GM23338 (cell line): ENCODE measurements around the gene C2CD4D. TPM values are rescaled to one million over a fixed set of nuclear protein-coding genes. Genes with fewer than 3 reads are reported as not detected.

Experiments used
- ATAC-seq: fragments of 200-7000 bp; cut with Tn5 transposase; 3 replicates; pipeline ENCODE4 v1.9.1; 2020
- DNase-seq: peaks from one replicate; pipeline ENCODE4 v3.0.0-alpha.2; 2015; ENCODE audit warnings: low spot score
- H2AFZ ChIP-seq: fragments of 200-600 bp; sonication (generic); 2 replicates; pipeline ENCODE4 v1.8.0; 2016; ENCODE audit warnings: antibody characterized with exemption, mild to moderate bottlenecking, moderate library complexity
- H3F3A ChIP-seq: fragments of 200-600 bp; sonication (generic); replicated peaks from 2 replicates; pipeline ENCODE4 v1.8.0; 2017; ENCODE audit warnings: antibody characterized with exemption, mixed run types, low read depth
- H3K27ac ChIP-seq: fragments of 200-600 bp; sonication (generic); 2 replicates; pipeline ENCODE4 v1.6.1; 2016; ENCODE audit warnings: low read depth
- H3K27me3 ChIP-seq: fragments of 200-600 bp; sonication (generic); 2 replicates; pipeline ENCODE4 v1.8.0; 2016; ENCODE audit warnings: mild to moderate bottlenecking, mixed run types, moderate library complexity; ENCODE audit not compliant: insufficient read depth
- H3K36me3 ChIP-seq: fragments of 200-600 bp; sonication (generic); 2 replicates; pipeline ENCODE4 v1.8.0; 2016; ENCODE audit warnings: mild to moderate bottlenecking; ENCODE audit not compliant: insufficient read depth
- H3K4me1 ChIP-seq: fragments of 200-600 bp; sonication (generic); 2 replicates; pipeline ENCODE4 v1.8.0; 2016; ENCODE audit warnings: mild to moderate bottlenecking, moderate library complexity; ENCODE audit not compliant: insufficient read depth
- H3K4me2 ChIP-seq: fragments of 200-600 bp; sonication (generic); 2 replicates; pipeline ENCODE4 v1.7.1; 2017; ENCODE audit warnings: mixed run types
- H3K4me3 ChIP-seq: fragments of 200-600 bp; sonication (generic); 2 replicates; pipeline ENCODE4 v1.6.1; 2016; ENCODE audit warnings: mixed run types
- H3K79me2 ChIP-seq: fragments of 200-600 bp; sonication (generic); replicated peaks from 2 replicates; pipeline ENCODE4 v1.8.0; 2017; ENCODE audit warnings: mild to moderate bottlenecking; ENCODE audit not compliant: insufficient read depth
- H3K9me2 ChIP-seq: fragments of 200-600 bp; sonication (generic); 2 replicates; pipeline ENCODE4 v1.8.0; 2017; ENCODE audit not compliant: insufficient read depth
- H4K20me1 ChIP-seq: fragments of 200-600 bp; sonication (generic); replicated peaks from 2 replicates; pipeline ENCODE4 v1.8.0; 2017; ENCODE audit warnings: mild to moderate bottlenecking; ENCODE audit not compliant: insufficient read depth
- H3K27ac Mint-ChIP-seq: 2 replicates; pipeline ENCODE4 v1.8.0; 2020; ENCODE audit warnings: inconsistent platforms, mild to moderate bottlenecking, moderate library complexity, mixed read lengths
- H3K27me3 Mint-ChIP-seq: 3 replicates; pipeline ENCODE4 v1.8.0; 2022; ENCODE audit warnings: low read depth, mild to moderate bottlenecking, moderate library complexity, mixed read lengths, inconsistent platforms; ENCODE audit not compliant: insufficient read depth, poor library complexity
- H3K36me3 Mint-ChIP-seq: 3 replicates; pipeline ENCODE4 v1.8.0; 2021; ENCODE audit warnings: low read depth, mild to moderate bottlenecking, inconsistent platforms, moderate library complexity, mixed read lengths
- H3K4me1 Mint-ChIP-seq: 3 replicates; pipeline ENCODE4 v1.8.0; 2020; ENCODE audit warnings: mild to moderate bottlenecking, inconsistent platforms, mixed read lengths
- H3K4me3 Mint-ChIP-seq: 3 replicates; pipeline ENCODE4 v1.8.0; 2021; ENCODE audit warnings: moderate library complexity, mild to moderate bottlenecking, inconsistent platforms, mixed read lengths
- H3K9me3 Mint-ChIP-seq: 3 replicates; pipeline ENCODE4 v1.8.0; 2020; ENCODE audit warnings: moderate library complexity, mild to moderate bottlenecking, inconsistent platforms, mixed read lengths
- EZH2 ChIP-seq: fragments of 200-600 bp; sonication (generic); IDR thresholded peaks from one replicate; pipeline ENCODE4 v1.8.0; 2017; ENCODE audit warnings: antibody characterized with exemption, mild to moderate bottlenecking, low read depth; ENCODE audit not compliant: unreplicated experiment
- JUNB ChIP-seq: IDR thresholded peaks from one replicate; pipeline ENCODE4 v1.6.1; 2016; ENCODE audit warnings: antibody characterized with exemption; ENCODE audit not compliant: unreplicated experiment
- NANOG ChIP-seq: IDR thresholded peaks from 2 replicates; pipeline ENCODE4 v1.6.1; 2016; ENCODE audit warnings: antibody characterized with exemption, borderline replicate concordance
- REST ChIP-seq: IDR thresholded peaks from one replicate; pipeline ENCODE4 v1.6.1; 2018; ENCODE audit warnings: antibody characterized with exemption; ENCODE audit not compliant: unreplicated experiment
- ZNF114 ChIP-seq: fragments of 250-450 bp; sonication (Bioruptor Pico); IDR thresholded peaks from 2 replicates; pipeline ENCODE4 v1.5.0; 2020; ENCODE audit warnings: mild to moderate bottlenecking, moderate library complexity
- polyA plus RNA-seq: library from polyadenylated mRNA; unstranded; fragments of >200 nt; fragmentation: Nextera tagmentation; extraction: Ambion mirVana; gene quantifications from 2 replicates; pipeline ENCODE4 v1.2.1, GENCODE V29; 2016
- total RNA-seq: library from RNA; depleted of rRNA; stranded (reverse); fragments of >200 nt; shearing (Covaris generic); gene quantifications from 2 replicates; pipeline ENCODE4 v1.2.3, GENCODE V29; 2014
- TF ChIP-seq, protein P1 (sequence below), 2 experiments: fragments of 200-600 bp in 1 of 2; sonication (generic) in 1 of 2; conservative IDR thresholded peaks; 2 replicates each; pipeline versions ENCODE4 v1.5.1 to v1.6.1; 2016 to 2017; ENCODE audit warnings: antibody characterized with exemption in 2 of 2, low read depth in 2 of 2, mild to moderate bottlenecking in 2 of 2, moderate library complexity in 1 of 2
- TF ChIP-seq, protein P2 (sequence below): IDR thresholded peaks from 2 replicates; pipeline ENCODE4 v1.6.1; 2016; ENCODE audit warnings: antibody characterized with exemption
- TF ChIP-seq, protein P3 (sequence below): fragments of 250-450 bp; sonication (Bioruptor Pico); IDR thresholded peaks from 2 replicates; pipeline ENCODE4 v1.5.0; 2020; ENCODE audit warnings: mild to moderate bottlenecking, moderate library complexity

Gene C2CD4D
- total and polyA plus RNA-seq, 2 experiments from 2014 or later, result 0.35 to 0.82 TPM

DNA sequence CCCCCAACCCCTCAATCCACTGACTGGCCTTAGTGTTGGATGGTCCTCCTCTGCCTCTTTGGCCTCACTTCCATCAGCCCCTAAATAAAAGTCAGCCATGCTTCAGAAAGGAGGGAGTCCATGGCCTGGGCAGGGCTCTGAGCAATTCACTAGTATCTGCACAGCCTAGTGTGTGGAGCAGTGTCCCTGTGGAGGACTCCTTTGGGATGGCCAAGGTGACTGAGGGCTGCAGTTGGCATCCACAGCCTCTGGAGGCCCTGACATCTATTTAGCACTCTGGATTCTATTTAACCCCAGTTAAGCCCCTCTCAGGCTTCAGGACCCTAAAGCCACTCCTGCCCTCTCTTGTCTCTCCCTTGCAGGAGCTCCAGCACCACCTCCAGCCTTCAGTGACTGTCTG lies 10.3 kb upstream of the C2CD4D start (continued):
- TF ChIP-seq REST, result no peak
- no peak for TF ChIP-seq EZH2
- TF ChIP-seq ZNF114, result no peak

GRCh38 chr1:151849126-151849525 lies 9.5 kb upstream of the C2CD4D start:
- Mint-ChIP-seq H3K27me3 (peaks cover 12% of the 10 kb centered on the region), H3K4me3 (no peak overlapping the region), H3K27ac (no peak overlapping the region), H3K4me1 (peaks cover 14% of the 10 kb centered on the region), H3K9me3 (no peaks in the 10 kb centered on the region), H3K36me3 (no peaks in the 10 kb centered on the region; the same call in 2 of the 3 replicates)
- H3K4me3 ChIP-seq, result no peak overlapping the region
- ATAC-seq, result no peak
- H2AFZ ChIP-seq, result no peak overlapping the region
- no peak overlapping the region for H3K4me2 ChIP-seq
- no peaks in the 10 kb centered on the region for H3K36me3 ChIP-seq
- H3K27ac ChIP-seq, result no peak overlapping the region
- no peaks in the 10 kb centered on the region for H3F3A ChIP-seq
- H3K79me2 ChIP-seq, result no peaks in the 10 kb centered on the region
- no peaks in the 10 kb centered on the region for H4K20me1 ChIP-seq
- 0 out of 2 replicates have a peak, but pooled peaks cover 4% of the 10 kb centered on the region for H3K4me1 ChIP-seq
- H3K27me3 ChIP-seq, result no peaks in the 10 kb centered on the region
- H3K9me2 ChIP-seq, result no peaks in the 10 kb centered on the region
- DNase-seq, result no peak
- TF ChIP-seq, protein P1, sequence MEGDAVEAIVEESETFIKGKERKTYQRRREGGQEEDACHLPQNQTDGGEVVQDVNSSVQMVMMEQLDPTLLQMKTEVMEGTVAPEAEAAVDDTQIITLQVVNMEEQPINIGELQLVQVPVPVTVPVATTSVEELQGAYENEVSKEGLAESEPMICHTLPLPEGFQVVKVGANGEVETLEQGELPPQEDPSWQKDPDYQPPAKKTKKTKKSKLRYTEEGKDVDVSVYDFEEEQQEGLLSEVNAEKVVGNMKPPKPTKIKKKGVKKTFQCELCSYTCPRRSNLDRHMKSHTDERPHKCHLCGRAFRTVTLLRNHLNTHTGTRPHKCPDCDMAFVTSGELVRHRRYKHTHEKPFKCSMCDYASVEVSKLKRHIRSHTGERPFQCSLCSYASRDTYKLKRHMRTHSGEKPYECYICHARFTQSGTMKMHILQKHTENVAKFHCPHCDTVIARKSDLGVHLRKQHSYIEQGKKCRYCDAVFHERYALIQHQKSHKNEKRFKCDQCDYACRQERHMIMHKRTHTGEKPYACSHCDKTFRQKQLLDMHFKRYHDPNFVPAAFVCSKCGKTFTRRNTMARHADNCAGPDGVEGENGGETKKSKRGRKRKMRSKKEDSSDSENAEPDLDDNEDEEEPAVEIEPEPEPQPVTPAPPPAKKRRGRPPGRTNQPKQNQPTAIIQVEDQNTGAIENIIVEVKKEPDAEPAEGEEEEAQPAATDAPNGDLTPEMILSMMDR (conservative IDR thresholded peaks at IDR 0.05; ENCODE audit: low read depth in 2 of 2), result no peak
- TF ChIP-seq, protein P2, sequence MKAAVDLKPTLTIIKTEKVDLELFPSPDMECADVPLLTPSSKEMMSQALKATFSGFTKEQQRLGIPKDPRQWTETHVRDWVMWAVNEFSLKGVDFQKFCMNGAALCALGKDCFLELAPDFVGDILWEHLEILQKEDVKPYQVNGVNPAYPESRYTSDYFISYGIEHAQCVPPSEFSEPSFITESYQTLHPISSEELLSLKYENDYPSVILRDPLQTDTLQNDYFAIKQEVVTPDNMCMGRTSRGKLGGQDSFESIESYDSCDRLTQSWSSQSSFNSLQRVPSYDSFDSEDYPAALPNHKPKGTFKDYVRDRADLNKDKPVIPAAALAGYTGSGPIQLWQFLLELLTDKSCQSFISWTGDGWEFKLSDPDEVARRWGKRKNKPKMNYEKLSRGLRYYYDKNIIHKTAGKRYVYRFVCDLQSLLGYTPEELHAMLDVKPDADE, result no peak
- TF ChIP-seq NANOG (no peak), REST (no peak), EZH2 (no peak), JUNB (no peak)
- TF ChIP-seq, protein P3, sequence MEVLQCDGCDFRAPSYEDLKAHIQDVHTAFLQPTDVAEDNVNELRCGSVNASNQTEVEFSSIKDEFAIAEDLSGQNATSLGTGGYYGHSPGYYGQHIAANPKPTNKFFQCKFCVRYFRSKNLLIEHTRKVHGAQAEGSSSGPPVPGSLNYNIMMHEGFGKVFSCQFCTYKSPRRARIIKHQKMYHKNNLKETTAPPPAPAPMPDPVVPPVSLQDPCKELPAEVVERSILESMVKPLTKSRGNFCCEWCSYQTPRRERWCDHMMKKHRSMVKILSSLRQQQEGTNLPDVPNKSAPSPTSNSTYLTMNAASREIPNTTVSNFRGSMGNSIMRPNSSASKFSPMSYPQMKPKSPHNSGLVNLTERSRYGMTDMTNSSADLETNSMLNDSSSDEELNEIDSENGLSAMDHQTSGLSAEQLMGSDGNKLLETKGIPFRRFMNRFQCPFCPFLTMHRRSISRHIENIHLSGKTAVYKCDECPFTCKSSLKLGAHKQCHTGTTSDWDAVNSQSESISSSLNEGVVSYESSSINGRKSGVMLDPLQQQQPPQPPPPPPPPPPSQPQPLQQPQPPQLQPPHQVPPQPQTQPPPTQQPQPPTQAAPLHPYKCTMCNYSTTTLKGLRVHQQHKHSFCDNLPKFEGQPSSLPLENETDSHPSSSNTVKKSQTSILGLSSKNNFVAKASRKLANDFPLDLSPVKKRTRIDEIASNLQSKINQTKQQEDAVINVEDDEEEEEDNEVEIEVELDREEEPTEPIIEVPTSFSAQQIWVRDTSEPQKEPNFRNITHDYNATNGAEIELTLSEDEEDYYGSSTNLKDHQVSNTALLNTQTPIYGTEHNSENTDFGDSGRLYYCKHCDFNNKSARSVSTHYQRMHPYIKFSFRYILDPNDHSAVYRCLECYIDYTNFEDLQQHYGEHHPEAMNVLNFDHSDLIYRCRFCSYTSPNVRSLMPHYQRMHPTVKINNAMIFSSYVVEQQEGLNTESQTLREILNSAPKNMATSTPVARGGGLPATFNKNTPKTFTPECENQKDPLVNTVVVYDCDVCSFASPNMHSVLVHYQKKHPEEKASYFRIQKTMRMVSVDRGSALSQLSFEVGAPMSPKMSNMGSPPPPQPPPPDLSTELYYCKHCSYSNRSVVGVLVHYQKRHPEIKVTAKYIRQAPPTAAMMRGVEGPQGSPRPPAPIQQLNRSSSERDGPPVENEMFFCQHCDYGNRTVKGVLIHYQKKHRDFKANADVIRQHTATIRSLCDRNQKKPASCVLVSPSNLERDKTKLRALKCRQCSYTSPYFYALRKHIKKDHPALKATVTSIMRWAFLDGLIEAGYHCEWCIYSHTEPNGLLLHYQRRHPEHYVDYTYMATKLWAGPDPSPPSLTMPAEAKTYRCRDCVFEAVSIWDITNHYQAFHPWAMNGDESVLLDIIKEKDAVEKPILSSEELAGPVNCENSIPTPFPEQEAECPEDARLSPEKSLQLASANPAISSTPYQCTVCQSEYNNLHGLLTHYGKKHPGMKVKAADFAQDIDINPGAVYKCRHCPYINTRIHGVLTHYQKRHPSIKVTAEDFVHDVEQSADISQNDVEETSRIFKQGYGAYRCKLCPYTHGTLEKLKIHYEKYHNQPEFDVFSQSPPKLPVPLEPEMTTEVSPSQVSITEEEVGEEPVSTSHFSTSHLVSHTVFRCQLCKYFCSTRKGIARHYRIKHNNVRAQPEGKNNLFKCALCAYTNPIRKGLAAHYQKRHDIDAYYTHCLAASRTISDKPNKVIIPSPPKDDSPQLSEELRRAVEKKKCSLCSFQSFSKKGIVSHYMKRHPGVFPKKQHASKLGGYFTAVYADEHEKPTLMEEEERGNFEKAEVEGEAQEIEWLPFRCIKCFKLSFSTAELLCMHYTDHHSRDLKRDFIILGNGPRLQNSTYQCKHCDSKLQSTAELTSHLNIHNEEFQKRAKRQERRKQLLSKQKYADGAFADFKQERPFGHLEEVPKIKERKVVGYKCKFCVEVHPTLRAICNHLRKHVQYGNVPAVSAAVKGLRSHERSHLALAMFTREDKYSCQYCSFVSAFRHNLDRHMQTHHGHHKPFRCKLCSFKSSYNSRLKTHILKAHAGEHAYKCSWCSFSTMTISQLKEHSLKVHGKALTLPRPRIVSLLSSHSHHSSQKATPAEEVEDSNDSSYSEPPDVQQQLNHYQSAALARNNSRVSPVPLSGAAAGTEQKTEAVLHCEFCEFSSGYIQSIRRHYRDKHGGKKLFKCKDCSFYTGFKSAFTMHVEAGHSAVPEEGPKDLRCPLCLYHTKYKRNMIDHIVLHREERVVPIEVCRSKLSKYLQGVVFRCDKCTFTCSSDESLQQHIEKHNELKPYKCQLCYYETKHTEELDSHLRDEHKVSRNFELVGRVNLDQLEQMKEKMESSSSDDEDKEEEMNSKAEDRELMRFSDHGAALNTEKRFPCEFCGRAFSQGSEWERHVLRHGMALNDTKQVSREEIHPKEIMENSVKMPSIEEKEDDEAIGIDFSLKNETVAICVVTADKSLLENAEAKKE, result no peak
